ENCODE measurements around the gene VPS37B. TPM values are rescaled to one million over a fixed set of nuclear protein-coding genes. Genes with fewer than 3 reads are reported as not detected.

Gene VPS37B
- total and polyA plus RNA-seq, 10 of the 15 experiments (the other 5 are each of a cell fraction or from before 2014, with no cell fraction given): 0.66 to 68.6 (median 39.6) TPM

DNA sequence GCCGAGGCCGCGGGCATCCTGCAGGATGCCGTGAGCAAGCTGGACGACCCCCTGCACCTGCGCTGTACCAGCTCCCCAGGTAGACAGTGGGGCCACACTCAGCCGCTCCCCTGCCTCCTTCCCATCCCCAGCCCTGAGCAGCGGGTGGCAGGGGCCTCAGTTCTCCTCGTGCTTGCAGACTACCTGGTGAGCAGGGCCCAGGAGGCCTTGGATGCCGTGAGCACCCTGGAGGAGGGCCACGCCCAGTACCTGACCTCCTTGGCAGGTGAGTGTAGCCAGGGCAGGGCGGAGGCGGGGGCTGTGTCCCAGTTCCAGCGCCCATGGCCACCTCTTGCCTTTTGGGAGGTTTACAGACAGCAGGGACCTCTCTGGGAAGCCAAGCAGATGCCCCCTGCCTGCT, 37.8 kb downstream of the VPS37B start:
- H3K79me2 ChIP-seq (ENCODE audit: control insufficient read depth, insufficient read depth, low read length): no peaks in the 10 kb centered on the region
- 65% methylated on average over 13 of the region's 14 CpGs for WGBS (ENCODE audit: insufficient coverage, insufficient replicate concordance, low lambda C conversion rate, missing lambda C conversion rate)
- no peak overlapping the region for H3K4me3 ChIP-seq
- no peak overlapping the region for H2AFZ ChIP-seq (ENCODE audit: control insufficient read depth, low read depth, low read length)
- no peaks in the 10 kb centered on the region for H3K9me3 ChIP-seq (replicated peaks; ENCODE audit: control insufficient read depth, insufficient read depth, low read length)
- H3K36me3 ChIP-seq (ENCODE audit: control insufficient read depth in 2 of 2, insufficient read depth in 2 of 2, low read length in 1 of 2): peaks cover 0 to 7% of the 10 kb centered on the region in 2 experiments; a peak in 2 of 4 replicates
- no peak overlapping the region for H3K9ac ChIP-seq (ENCODE audit: control insufficient read depth, insufficient read depth, low read length)
- intact Hi-C loops (cut with micrococcal nuclease; ENCODE audit: unreplicated experiment): no loop called here
- ChIA-PET POLR2A (no interaction called here), CTCF (interaction anchor here (0.6 to 7.4 kb wide), 6 partner anchors 12 to 380 kb away, joined by 3 to 127 read pairs (median 6); no protein-coding TSS in a partner anchor), SMC1A (ENCODE audit: uncharacterized antibody, unreplicated experiment) (interaction anchor here (1.0 to 8.4 kb wide), 2 partner anchors 68 to 95 kb away, joined by 3 to 100 read pairs; no protein-coding TSS in a partner anchor), RAD21 (ENCODE audit: unreplicated experiment) (interaction anchor here (6.9 kb wide), 1 partner anchor 96 kb away, joined by 72 read pairs; no protein-coding TSS in a partner anchor)
- DNase-seq (ENCODE audit: low read depth, low spot score) (no peak), ATAC-seq (no peak), FAIRE-seq (no peak)
- no peaks in the 10 kb centered on the region for H3K4me1 ChIP-seq (ENCODE audit: control insufficient read depth, insufficient read depth, low read length)
- H3K4me2 ChIP-seq (ENCODE audit: control insufficient read depth, insufficient read depth): no peak overlapping the region
- BruUV-seq (replicated peaks): no TSS peak
- no peak for TF ChIP-seq FOXM1 (IDR thresholded peaks at IDR 0.05; ENCODE audit: low read depth, low read length)
- TF ChIP-seq, protein P1, sequence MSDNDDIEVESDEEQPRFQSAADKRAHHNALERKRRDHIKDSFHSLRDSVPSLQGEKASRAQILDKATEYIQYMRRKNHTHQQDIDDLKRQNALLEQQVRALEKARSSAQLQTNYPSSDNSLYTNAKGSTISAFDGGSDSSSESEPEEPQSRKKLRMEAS (IDR thresholded peaks at IDR 0.05; ENCODE audit: low read depth, low read length): no peak
- no peak for TF ChIP-seq RBBP5 (conservative IDR thresholded peaks at IDR 0.05)
- TF ChIP-seq BHLHE40 (IDR thresholded peaks at IDR 0.05; ENCODE audit: borderline replicate concordance in 1 of 2, low read depth in 2 of 2, low read length in 1 of 2): no peak
- TF ChIP-seq NR2F1 (conservative IDR thresholded peaks at IDR 0.05): no peak
- no peak for TF ChIP-seq MXI1 (IDR thresholded peaks at IDR 0.05; ENCODE audit: low read depth, low read length)
- TF ChIP-seq, protein P2, sequence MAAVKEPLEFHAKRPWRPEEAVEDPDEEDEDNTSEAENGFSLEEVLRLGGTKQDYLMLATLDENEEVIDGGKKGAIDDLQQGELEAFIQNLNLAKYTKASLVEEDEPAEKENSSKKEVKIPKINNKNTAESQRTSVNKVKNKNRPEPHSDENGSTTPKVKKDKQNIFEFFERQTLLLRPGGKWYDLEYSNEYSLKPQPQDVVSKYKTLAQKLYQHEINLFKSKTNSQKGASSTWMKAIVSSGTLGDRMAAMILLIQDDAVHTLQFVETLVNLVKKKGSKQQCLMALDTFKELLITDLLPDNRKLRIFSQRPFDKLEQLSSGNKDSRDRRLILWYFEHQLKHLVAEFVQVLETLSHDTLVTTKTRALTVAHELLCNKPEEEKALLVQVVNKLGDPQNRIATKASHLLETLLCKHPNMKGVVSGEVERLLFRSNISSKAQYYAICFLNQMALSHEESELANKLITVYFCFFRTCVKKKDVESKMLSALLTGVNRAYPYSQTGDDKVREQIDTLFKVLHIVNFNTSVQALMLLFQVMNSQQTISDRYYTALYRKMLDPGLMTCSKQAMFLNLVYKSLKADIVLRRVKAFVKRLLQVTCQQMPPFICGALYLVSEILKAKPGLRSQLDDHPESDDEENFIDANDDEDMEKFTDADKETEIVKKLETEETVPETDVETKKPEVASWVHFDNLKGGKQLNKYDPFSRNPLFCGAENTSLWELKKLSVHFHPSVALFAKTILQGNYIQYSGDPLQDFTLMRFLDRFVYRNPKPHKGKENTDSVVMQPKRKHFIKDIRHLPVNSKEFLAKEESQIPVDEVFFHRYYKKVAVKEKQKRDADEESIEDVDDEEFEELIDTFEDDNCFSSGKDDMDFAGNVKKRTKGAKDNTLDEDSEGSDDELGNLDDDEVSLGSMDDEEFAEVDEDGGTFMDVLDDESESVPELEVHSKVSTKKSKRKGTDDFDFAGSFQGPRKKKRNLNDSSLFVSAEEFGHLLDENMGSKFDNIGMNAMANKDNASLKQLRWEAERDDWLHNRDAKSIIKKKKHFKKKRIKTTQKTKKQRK (IDR thresholded peaks at IDR 0.05; ENCODE audit: low read depth, low read length): no peak
- no peak for TF ChIP-seq ZSCAN29 (IDR thresholded peaks at IDR 0.05)
- TF ChIP-seq ZNF384 (IDR thresholded peaks at IDR 0.05; ENCODE audit: borderline replicate concordance, low read depth, low read length): no peak
- TF ChIP-seq CHD1 (IDR thresholded peaks at IDR 0.05; ENCODE audit: low read depth, low read length): no peak
- H4K20me1 ChIP-seq (ENCODE audit: control insufficient read depth, insufficient read depth): no peaks in the 10 kb centered on the region
- H3K27me3 ChIP-seq (replicated peaks in 1 of 2; ENCODE audit: control insufficient read depth in 2 of 2, insufficient read depth in 2 of 2, low read length in 1 of 2): no peaks in the 10 kb centered on the region; a peak in 1 of 4 replicates
- no peak overlapping the region for H3K27ac ChIP-seq (ENCODE audit: control insufficient read depth, insufficient read depth)
- in situ Hi-C loops (cut with MboI): loop anchor here (5.0 to 25.0 kb wide), 2 partner anchors 94 to 379 kb away; partner anchors contain the start of genes MPHOSPH9 and MTRFR

All from GM12878 (cell line).